ENCODE data around the gene FBP2.

The FBP2 gene

GRCh38 chr9:94577571-94577970, 16.1 kb downstream of the FBP2 start:
- no peak overlapping the region for H3K27ac ChIP-seq (replicated peaks)
- DNase-seq (ENCODE audit: low read depth in 1 of 2, low spot score in 1 of 2) = no peak
- H3K4me3 ChIP-seq (replicated peaks; ENCODE audit: insufficient read depth, low read length) = no peak overlapping the region
- H3K27me3 ChIP-seq (ENCODE audit: insufficient read depth, poor library complexity, severe bottlenecking) = no peaks in the 10 kb centered on the region
- TF ChIP-seq, protein P1, sequence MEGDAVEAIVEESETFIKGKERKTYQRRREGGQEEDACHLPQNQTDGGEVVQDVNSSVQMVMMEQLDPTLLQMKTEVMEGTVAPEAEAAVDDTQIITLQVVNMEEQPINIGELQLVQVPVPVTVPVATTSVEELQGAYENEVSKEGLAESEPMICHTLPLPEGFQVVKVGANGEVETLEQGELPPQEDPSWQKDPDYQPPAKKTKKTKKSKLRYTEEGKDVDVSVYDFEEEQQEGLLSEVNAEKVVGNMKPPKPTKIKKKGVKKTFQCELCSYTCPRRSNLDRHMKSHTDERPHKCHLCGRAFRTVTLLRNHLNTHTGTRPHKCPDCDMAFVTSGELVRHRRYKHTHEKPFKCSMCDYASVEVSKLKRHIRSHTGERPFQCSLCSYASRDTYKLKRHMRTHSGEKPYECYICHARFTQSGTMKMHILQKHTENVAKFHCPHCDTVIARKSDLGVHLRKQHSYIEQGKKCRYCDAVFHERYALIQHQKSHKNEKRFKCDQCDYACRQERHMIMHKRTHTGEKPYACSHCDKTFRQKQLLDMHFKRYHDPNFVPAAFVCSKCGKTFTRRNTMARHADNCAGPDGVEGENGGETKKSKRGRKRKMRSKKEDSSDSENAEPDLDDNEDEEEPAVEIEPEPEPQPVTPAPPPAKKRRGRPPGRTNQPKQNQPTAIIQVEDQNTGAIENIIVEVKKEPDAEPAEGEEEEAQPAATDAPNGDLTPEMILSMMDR (IDR thresholded peaks at IDR 0.05; ENCODE audit: insufficient read depth, low read length) = no peak
- TF ChIP-seq GABPA (IDR thresholded peaks at IDR 0.05; ENCODE audit: low read depth) = no peak
- TF ChIP-seq POLR2AphosphoS5 (IDR thresholded peaks at IDR 0.05; ENCODE audit: low read depth) = no peak
- TF ChIP-seq SPI1 (IDR thresholded peaks at IDR 0.05; ENCODE audit: borderline replicate concordance, low read depth) = no peak
- TF ChIP-seq REST (IDR thresholded peaks at IDR 0.05; ENCODE audit: insufficient replicate concordance, low read depth) = no peak

DNA sequence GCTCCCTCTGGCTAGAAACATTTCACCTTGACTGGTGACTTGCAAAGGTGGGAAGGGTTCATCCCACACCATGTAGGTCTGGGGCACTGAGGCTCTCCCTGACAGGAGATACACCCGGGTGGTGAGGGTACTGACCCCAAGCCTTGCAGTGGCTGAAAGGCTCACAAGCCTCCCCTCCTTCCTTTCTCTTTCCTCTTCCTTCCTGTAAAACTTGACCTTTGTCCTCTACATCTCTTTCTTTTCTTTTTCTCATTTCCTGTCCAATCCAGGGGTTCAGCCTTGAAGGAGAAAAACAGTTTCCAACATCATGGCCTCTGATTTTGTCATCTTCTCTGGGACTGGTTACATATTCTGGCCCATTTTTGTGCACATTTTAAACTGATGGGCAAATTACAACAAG, 16.6 kb downstream of the FBP2 start:
- no peak for DNase-seq (ENCODE audit: low read depth in 1 of 2, low spot score in 1 of 2)
- no peak for TF ChIP-seq GABPA (IDR thresholded peaks at IDR 0.05; ENCODE audit: low read depth)
- TF ChIP-seq POLR2AphosphoS5 (IDR thresholded peaks at IDR 0.05; ENCODE audit: low read depth) = no peak
- TF ChIP-seq, protein P1 (IDR thresholded peaks at IDR 0.05; ENCODE audit: insufficient read depth, low read length) = no peak
- no peak for TF ChIP-seq SPI1 (IDR thresholded peaks at IDR 0.05; ENCODE audit: borderline replicate concordance, low read depth)
- Histone ChIP-seq H3K4me3 (replicated peaks; ENCODE audit: insufficient read depth, low read length) (no peak overlapping the region), H3K27me3 (ENCODE audit: insufficient read depth, poor library complexity, severe bottlenecking) (no peaks in the 10 kb centered on the region), H3K27ac (replicated peaks) (no peak overlapping the region)

DNA sequence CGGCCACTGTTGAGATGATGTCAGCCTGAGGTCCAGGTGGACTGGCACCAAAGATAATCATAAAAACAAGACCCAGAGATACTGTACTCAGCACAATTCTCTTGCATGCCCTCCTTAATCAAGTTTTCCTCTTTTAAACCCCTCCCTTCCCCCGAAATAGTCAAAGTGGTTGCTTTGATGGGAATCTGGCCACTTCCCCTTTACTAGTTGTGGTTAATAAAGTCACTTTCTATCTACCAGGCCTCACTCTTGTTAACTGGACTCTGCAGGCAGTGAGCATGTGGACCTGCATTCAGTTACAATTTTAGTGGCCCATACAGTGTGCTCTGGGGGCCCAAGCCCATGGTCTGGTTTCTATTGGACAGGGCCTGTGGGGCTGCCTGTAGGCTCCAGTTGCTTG, 17.5 kb downstream of the FBP2 start:
- no peaks in the 10 kb centered on the region for H3K27me3 ChIP-seq (ENCODE audit: insufficient read depth, poor library complexity, severe bottlenecking)
- TF ChIP-seq SPI1 (IDR thresholded peaks at IDR 0.05; ENCODE audit: borderline replicate concordance, low read depth) (peak; percentile 85), GABPA (IDR thresholded peaks at IDR 0.05; ENCODE audit: low read depth) (no peak)

GRCh38 chr9:94568972-94569712, 24.5 kb downstream of the FBP2 start:
- TF ChIP-seq REST (IDR thresholded peaks at IDR 0.05; ENCODE audit: insufficient replicate concordance, low read depth) (no peak), POLR2AphosphoS5 (IDR thresholded peaks at IDR 0.05; ENCODE audit: low read depth) (no peak), GABPA (IDR thresholded peaks at IDR 0.05; ENCODE audit: low read depth) (no peak), SPI1 (IDR thresholded peaks at IDR 0.05; ENCODE audit: borderline replicate concordance, low read depth) (no peak)
- TF ChIP-seq, protein P1 (IDR thresholded peaks at IDR 0.05; ENCODE audit: insufficient read depth, low read length) = no peak
- no peak for DNase-seq (ENCODE audit: low read depth in 1 of 2, low spot score in 1 of 2)
- Histone ChIP-seq H3K27ac (replicated peaks) (no peak overlapping the region), H3K4me3 (replicated peaks; ENCODE audit: insufficient read depth, low read length) (no peak overlapping the region), H3K27me3 (ENCODE audit: insufficient read depth, poor library complexity, severe bottlenecking) (no peaks in the 10 kb centered on the region)

More for the DNA sequence above, 17.5 kb downstream of the FBP2 start:
- H3K4me3 ChIP-seq (replicated peaks; ENCODE audit: insufficient read depth, low read length) = no peak overlapping the region
- no peak for DNase-seq (ENCODE audit: low read depth in 1 of 2, low spot score in 1 of 2)
- H3K27ac ChIP-seq (replicated peaks) = no peak overlapping the region
